OCI-LY3 (cell line): ENCODE data around the gene C1QL2.

Experiments used
- H2AFZ ChIP-seq: fragments of 200-600, 300-600 bp; shearing (Covaris generic); 2 replicates; pipeline ENCODE4 v1.6.0; 2014; ENCODE audit warnings: antibody characterized with exemption, low read depth, low read length
- H3K27ac ChIP-seq: fragments of 200-600, 300-600 bp; sonication (generic); 2 replicates; pipeline ENCODE4 v1.5.1; 2014; ENCODE audit warnings: mild to moderate bottlenecking, low read length, moderate library complexity, mixed read lengths
- H3K27me3 ChIP-seq: fragments of 200-600, 300-600 bp; sonication (generic); 2 replicates; pipeline ENCODE4 v1.6.1; 2014; ENCODE audit warnings: low read depth, low read length, mixed read lengths
- H3K36me3 ChIP-seq: fragments of 200-600, 300-600 bp; sonication (generic); replicated peaks from 2 replicates; pipeline ENCODE3; 2014; ENCODE audit warnings: low read depth, low read length, mixed read lengths
- H3K4me1 ChIP-seq: fragments of 300-600, 200-600 bp; sonication (generic); 2 replicates; pipeline ENCODE4 v1.6.1; 2014; ENCODE audit warnings: low read length, mixed read lengths
- H3K4me2 ChIP-seq: fragments of 200-600, 300-600 bp; sonication (generic); 2 replicates; pipeline ENCODE4 v1.6.1; 2014; ENCODE audit warnings: low read length, mixed read lengths
- H3K4me3 ChIP-seq: fragments of 300-600, 200-600 bp; sonication (generic); 2 replicates; pipeline ENCODE4 v1.5.1; 2014; ENCODE audit warnings: antibody characterized with exemption, mild to moderate bottlenecking, low read length, moderate library complexity
- H3K79me2 ChIP-seq: fragments of 300-600, 200-600 bp; shearing (Covaris generic); 2 replicates; pipeline ENCODE4 v1.6.1; 2014; ENCODE audit warnings: mild to moderate bottlenecking, low read length, mixed read lengths
- H3K9ac ChIP-seq: fragments of 300-600, 200-600 bp; shearing (Covaris generic); 2 replicates; pipeline ENCODE4 v1.6.0; 2014; ENCODE audit warnings: mild to moderate bottlenecking, low read length, moderate library complexity
- H3K9me3 ChIP-seq: fragments of 200-600, 300-600 bp; shearing (Covaris generic); 2 replicates; pipeline ENCODE4 v1.6.1; 2014; ENCODE audit warnings: low read length, mixed read lengths; ENCODE audit not compliant: insufficient read depth
- H4K20me1 ChIP-seq: fragments of 200-600, 300-600 bp; sonication (generic); 2 replicates; pipeline ENCODE4 v1.6.1; 2016; ENCODE audit warnings: low read length, mixed read lengths; ENCODE audit not compliant: insufficient read depth
- EZH2phosphoT487 ChIP-seq: fragments of 200-600 bp; shearing (Covaris generic); IDR thresholded peaks from 2 replicates; pipeline ENCODE4 v1.6.1; 2018; ENCODE audit warnings: antibody characterized with exemption, mixed run types, low read depth
- TF ChIP-seq, protein P1 (sequence below): fragments of 200-600, 300-600 bp; sonication (generic); IDR thresholded peaks from 2 replicates; pipeline ENCODE4 v1.5.1; 2014; ENCODE audit warnings: antibody characterized with exemption, low read length, low read depth

Gene C1QL2

GRCh38 chr2:119116411-119117295 lies 41.9 kb downstream of the C1QL2 start:
- 0 out of 2 replicates have a peak, but pooled peaks cover 3% of the 10 kb centered on the region for H3K27me3 ChIP-seq
- H3K27ac ChIP-seq: no peak overlapping the region
- H3K4me1 ChIP-seq: peaks cover 8% of the 10 kb centered on the region
- H3K79me2 ChIP-seq: no peaks in the 10 kb centered on the region
- no peak overlapping the region for H3K4me3 ChIP-seq
- TF ChIP-seq, protein P1, sequence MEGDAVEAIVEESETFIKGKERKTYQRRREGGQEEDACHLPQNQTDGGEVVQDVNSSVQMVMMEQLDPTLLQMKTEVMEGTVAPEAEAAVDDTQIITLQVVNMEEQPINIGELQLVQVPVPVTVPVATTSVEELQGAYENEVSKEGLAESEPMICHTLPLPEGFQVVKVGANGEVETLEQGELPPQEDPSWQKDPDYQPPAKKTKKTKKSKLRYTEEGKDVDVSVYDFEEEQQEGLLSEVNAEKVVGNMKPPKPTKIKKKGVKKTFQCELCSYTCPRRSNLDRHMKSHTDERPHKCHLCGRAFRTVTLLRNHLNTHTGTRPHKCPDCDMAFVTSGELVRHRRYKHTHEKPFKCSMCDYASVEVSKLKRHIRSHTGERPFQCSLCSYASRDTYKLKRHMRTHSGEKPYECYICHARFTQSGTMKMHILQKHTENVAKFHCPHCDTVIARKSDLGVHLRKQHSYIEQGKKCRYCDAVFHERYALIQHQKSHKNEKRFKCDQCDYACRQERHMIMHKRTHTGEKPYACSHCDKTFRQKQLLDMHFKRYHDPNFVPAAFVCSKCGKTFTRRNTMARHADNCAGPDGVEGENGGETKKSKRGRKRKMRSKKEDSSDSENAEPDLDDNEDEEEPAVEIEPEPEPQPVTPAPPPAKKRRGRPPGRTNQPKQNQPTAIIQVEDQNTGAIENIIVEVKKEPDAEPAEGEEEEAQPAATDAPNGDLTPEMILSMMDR: no peak
- TF ChIP-seq EZH2phosphoT487: no peak
- peaks cover under 1% of the 10 kb centered on the region; the same call in 1 of the 2 replicates for H3K9me3 ChIP-seq
- no peak overlapping the region for H3K4me2 ChIP-seq
- no peak overlapping the region for H3K9ac ChIP-seq
- H3K36me3 ChIP-seq: no peaks in the 10 kb centered on the region
- H4K20me1 ChIP-seq: no peaks in the 10 kb centered on the region
- H2AFZ ChIP-seq: no peak overlapping the region

GRCh38 chr2:119114266-119114665 lies 44.3 kb downstream of the C1QL2 start:
- TF ChIP-seq EZH2phosphoT487: no peak
- TF ChIP-seq, protein P1: no peak
- no peak overlapping the region for H3K4me3 ChIP-seq
- no peak overlapping the region for H3K27ac ChIP-seq
- H3K79me2 ChIP-seq: no peaks in the 10 kb centered on the region
- no peak overlapping the region for H3K9ac ChIP-seq
- no peak overlapping the region for H3K4me2 ChIP-seq
- no peak overlapping the region for H2AFZ ChIP-seq
- peaks cover 12% of the 10 kb centered on the region for H3K4me1 ChIP-seq
- peaks cover 8% of the 10 kb centered on the region for H3K36me3 ChIP-seq
- peaks cover 16% of the 10 kb centered on the region for H3K9me3 ChIP-seq
- H3K27me3 ChIP-seq: no peaks in the 10 kb centered on the region
- no peaks in the 10 kb centered on the region for H4K20me1 ChIP-seq

DNA sequence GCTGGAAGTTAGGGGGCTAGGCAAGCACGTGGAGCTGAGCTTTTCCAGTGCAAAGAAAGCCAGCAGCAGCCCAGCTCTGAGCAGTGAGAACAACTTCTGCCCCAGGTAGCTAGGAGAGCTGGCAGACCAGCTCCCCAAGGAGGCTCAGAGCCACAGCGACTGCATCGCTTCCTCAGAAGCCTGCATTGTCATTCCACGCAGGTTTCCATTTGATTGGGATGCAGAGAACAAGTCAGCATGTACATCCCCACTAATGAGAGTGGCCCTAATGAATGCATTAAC lies 45.1 kb downstream of the C1QL2 start:
- no peak overlapping the region for H3K4me2 ChIP-seq

More for the DNA sequence above, 45.1 kb downstream of the C1QL2 start:
- Histone ChIP-seq H3K79me2 (no peaks in the 10 kb centered on the region), H3K9ac (no peak overlapping the region), H3K27ac (no peak overlapping the region), H3K4me1 (peaks cover 12% of the 10 kb centered on the region), H3K9me3 (peaks cover 16% of the 10 kb centered on the region), H3K27me3 (no peaks in the 10 kb centered on the region), H4K20me1 (no peaks in the 10 kb centered on the region), H3K4me3 (no peak overlapping the region), H3K36me3 (peaks cover 8% of the 10 kb centered on the region), H2AFZ (no peak overlapping the region)
- TF ChIP-seq, protein P1: no peak
- TF ChIP-seq EZH2phosphoT487: no peak
